Iris pigment epithelial cell (primary cell): ENCODE measurements around the gene DEUP1.
"Not testable (repeated sequence)": the region's sequence is repeated elsewhere in the genome, so short reads cannot be mapped to it uniquely, and the experiment has no call there.

Source experiments
- DNase-seq: peaks from one replicate; pipeline ENCODE4 v3.0.0-alpha.2; 2011; ENCODE audit warnings: low read depth

DEUP1 gene

GRCh38 chr11:93330446-93330984 is at the start of gene DEUP1:
Gene DEUP1 (plus strand): TSS chr11:93330742. CDS start chr11:93332260, 1,518 bp downstream.
- no peak for DNase-seq

GRCh38 chr11:93285430-93285829 is 45.1 kb upstream of the DEUP1 start:
- DNase-seq: no peak

GRCh38 chr11:93287434-93287833 is 43.1 kb upstream of the DEUP1 start:
- no peak for DNase-seq

- DNase-seq: no peak
These were observed 42.5 kb upstream of the DEUP1 start for GRCh38 chr11:93288079-93288478.

GRCh38 chr11:93288767-93289166 is 41.8 kb upstream of the DEUP1 start:
- no peak for DNase-seq

GRCh38 chr11:93289782-93290463 is 40.6 kb upstream of the DEUP1 start:
- no peak for DNase-seq

- DNase-seq: no peak
These were observed 39.4 kb upstream of the DEUP1 start for GRCh38 chr11:93291110-93291509.

GRCh38 chr11:93291898-93292297 is 38.6 kb upstream of the DEUP1 start:
- no peak for DNase-seq

- DNase-seq: no peak
These were observed 34.5 kb upstream of the DEUP1 start for GRCh38 chr11:93295921-93296575.

- DNase-seq: no peak
These were observed 26.9 kb upstream of the DEUP1 start for GRCh38 chr11:93303689-93304088.

- not testable (repeated sequence) for DNase-seq
These were observed 16.1 kb upstream of the DEUP1 start for GRCh38 chr11:93314399-93314798.

- no peak for DNase-seq
These were observed 11.2 kb upstream of the DEUP1 start for GRCh38 chr11:93319224-93319839.

GRCh38 chr11:93320230-93320629 is 10.3 kb upstream of the DEUP1 start:
- no peak for DNase-seq

GRCh38 chr11:93322207-93322606 is 8.3 kb upstream of the DEUP1 start:
- DNase-seq: no peak

GRCh38 chr11:93323747-93324146 is 6.8 kb upstream of the DEUP1 start:
- DNase-seq: no peak

- no peak for DNase-seq
These were observed 6.0 kb upstream of the DEUP1 start for GRCh38 chr11:93324500-93324899.

- DNase-seq: no peak
These were observed 3.9 kb upstream of the DEUP1 start for GRCh38 chr11:93326681-93327080.

- peak; percentile 0 for DNase-seq
These were observed 551 bp upstream of the DEUP1 start for GRCh38 chr11:93329936-93330445.

GRCh38 chr11:93340223-93340622 is 9.7 kb downstream of the DEUP1 start:
- no peak for DNase-seq

GRCh38 chr11:93344855-93345333 is 14.4 kb downstream of the DEUP1 start:
- DNase-seq: no peak

- DNase-seq: no peak
These were observed 18.4 kb downstream of the DEUP1 start for GRCh38 chr11:93348930-93349329.

GRCh38 chr11:93350835-93351234 is 20.3 kb downstream of the DEUP1 start:
- DNase-seq: no peak

- DNase-seq: no peak
These were observed 28.9 kb downstream of the DEUP1 start for GRCh38 chr11:93359396-93359795.
